Mesothelial cell of epicardium (in vitro differentiated cells): Measurements from ENCODE around the gene GRK3. TPM values are rescaled to one million over a fixed set of nuclear protein-coding genes. Genes with fewer than 3 reads are reported as not detected.
A peak's percentile ranks its signal among the peaks of the same experiment; 100 is the strongest.

Experiments
- DNase-seq, 2 experiments: peaks; one replicate each; pipeline ENCODE4 v3.0.0; 2021; ENCODE audit warnings: low spot score in 2 of 2; ENCODE audit not compliant: unreplicated experiment in 2 of 2
- H3K27ac Mint-ChIP-seq: 2 replicates; pipeline ENCODE4 v1.8.0; 2021; ENCODE audit warnings: mixed read lengths
- H3K27me3 Mint-ChIP-seq: 2 replicates; pipeline ENCODE4 v1.8.0; 2021; ENCODE audit warnings: low read depth, mixed read lengths
- H3K36me3 Mint-ChIP-seq: 2 replicates; pipeline ENCODE4 v1.8.0; 2021; ENCODE audit warnings: mixed read lengths
- H3K4me1 Mint-ChIP-seq: 2 replicates; pipeline ENCODE4 v1.8.0; 2021; ENCODE audit warnings: mixed read lengths
- H3K4me3 Mint-ChIP-seq: 2 replicates; pipeline ENCODE4 v1.8.0; 2021; ENCODE audit warnings: mild to moderate bottlenecking, moderate library complexity, mixed read lengths
- H3K9me3 Mint-ChIP-seq: 2 replicates; pipeline ENCODE4 v1.8.0; 2021; ENCODE audit warnings: mixed read lengths
- CTCF ChIP-seq: fragments of 200-600 bp; sonication (generic); IDR thresholded peaks from one replicate; pipeline ENCODE4 v1.5.0; 2021; ENCODE audit warnings: antibody characterized with exemption; ENCODE audit not compliant: unreplicated experiment
- total RNA-seq: library from RNA; stranded (reverse); gene quantifications from 3 replicates; pipeline ENCODE4 v1.2.1, GENCODE V29; 2021

GRK3 gene
- total RNA-seq, 1 donor from 2014 or later: 13.8 TPM

GRCh38 chr22:25689631-25690030 is 125.2 kb downstream of the GRK3 start:
- Mint-ChIP-seq H3K27me3 (no peaks in the 10 kb centered on the region), H3K4me3 (no peak overlapping the region), H3K36me3 (peaks cover 4% of the 10 kb centered on the region), H3K9me3 (no peaks in the 10 kb centered on the region), H3K27ac (no peak overlapping the region), H3K4me1 (peaks cover 32% of the 10 kb centered on the region)
- TF ChIP-seq CTCF: no peak
- no peak for DNase-seq

DNA sequence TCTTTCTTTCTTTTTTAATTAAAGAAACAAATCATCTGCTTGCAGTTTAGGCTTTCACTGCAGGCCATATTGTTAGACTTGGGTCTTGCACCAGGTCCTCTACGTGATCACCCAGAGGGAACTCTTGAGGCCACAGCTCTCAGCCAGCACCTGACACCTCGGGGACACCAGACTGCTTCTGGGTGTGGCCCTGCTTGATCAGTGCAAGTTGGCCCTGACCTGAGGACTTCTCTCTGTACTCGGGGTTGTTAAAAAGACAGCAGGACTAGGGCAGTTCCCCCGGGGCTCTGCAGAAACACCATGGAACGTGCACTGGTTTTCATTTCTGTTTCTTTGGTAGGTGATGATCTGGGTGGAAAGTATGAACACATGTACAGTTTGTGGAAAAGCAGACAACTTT is 126.3 kb downstream of the GRK3 start:
- Mint-ChIP-seq H3K36me3 (peaks cover 4% of the 10 kb centered on the region), H3K27ac (no peak overlapping the region), H3K4me1 (peaks cover 23% of the 10 kb centered on the region), H3K4me3 (no peak overlapping the region), H3K9me3 (no peaks in the 10 kb centered on the region), H3K27me3 (no peaks in the 10 kb centered on the region)
- DNase-seq: no peak
- no peak for TF ChIP-seq CTCF

DNA sequence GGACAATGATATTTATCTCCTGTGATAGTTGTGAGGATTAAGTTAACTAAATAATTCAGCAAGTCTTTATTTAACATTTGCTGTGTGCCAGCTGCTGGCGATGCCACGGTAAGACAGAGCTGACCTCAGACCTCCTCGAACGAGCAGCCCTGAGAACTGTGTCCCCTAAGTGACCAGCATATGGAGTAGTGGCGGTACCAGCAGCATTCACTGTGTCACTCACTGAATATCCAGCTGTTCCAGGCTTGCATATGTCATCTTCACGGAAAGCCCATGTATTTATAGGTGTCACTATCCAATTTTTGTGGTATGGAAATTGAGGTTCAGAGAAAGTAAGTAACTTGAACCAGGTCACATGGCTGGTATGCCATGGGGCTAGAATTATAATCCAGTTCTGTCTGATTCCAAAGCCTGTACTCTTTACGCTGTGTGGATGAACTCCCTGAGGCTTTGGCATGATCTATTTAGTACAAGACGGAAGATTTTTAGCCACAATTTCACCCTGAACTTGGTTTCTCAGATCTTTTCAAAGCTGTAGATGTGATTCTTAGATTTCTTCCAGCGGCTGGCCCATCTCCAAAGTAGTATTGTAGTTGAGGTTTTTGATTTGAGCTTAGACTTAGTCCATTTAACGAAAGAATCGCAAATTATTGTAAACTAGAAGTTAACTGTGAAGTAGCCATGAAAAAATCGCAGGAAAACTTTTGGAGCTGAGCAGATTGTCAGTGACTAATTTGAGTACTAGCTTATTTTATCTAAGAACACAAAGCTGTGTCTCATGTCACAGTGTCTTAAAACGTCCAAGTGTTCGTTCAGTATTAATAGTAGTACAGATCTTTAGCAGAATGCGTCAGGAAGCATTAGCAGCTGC is 128.2 kb downstream of the GRK3 start:
- no peak for DNase-seq
- peaks cover 5% of the 10 kb centered on the region for H3K36me3 Mint-ChIP-seq
- no peaks in the 10 kb centered on the region for H3K27me3 Mint-ChIP-seq
- H3K9me3 Mint-ChIP-seq: no peaks in the 10 kb centered on the region
- H3K4me1 Mint-ChIP-seq: peaks cover 27% of the 10 kb centered on the region
- H3K4me3 Mint-ChIP-seq: no peak overlapping the region
- no peak for TF ChIP-seq CTCF
- peak overlapping the region; percentile 48 for H3K27ac Mint-ChIP-seq

GRCh38 chr22:25693268-25693565 is 128.7 kb downstream of the GRK3 start:
- H3K9me3 Mint-ChIP-seq: no peaks in the 10 kb centered on the region
- no peak for DNase-seq

GRCh38 chr22:25694196-25694907 is 129.9 kb downstream of the GRK3 start:
- Mint-ChIP-seq H3K27me3 (no peaks in the 10 kb centered on the region), H3K4me3 (no peak overlapping the region), H3K27ac (no peak overlapping the region), H3K4me1 (peaks cover 28% of the 10 kb centered on the region), H3K9me3 (no peaks in the 10 kb centered on the region), H3K36me3 (peaks cover 5% of the 10 kb centered on the region)
- no peak for TF ChIP-seq CTCF
- DNase-seq: no peak

More at GRCh38 chr22:25693268-25693565, 128.7 kb downstream of the GRK3 start:
- no peaks in the 10 kb centered on the region for H3K27me3 Mint-ChIP-seq
- H3K4me1 Mint-ChIP-seq: peaks cover 28% of the 10 kb centered on the region
- no peak overlapping the region for H3K4me3 Mint-ChIP-seq
- H3K36me3 Mint-ChIP-seq: peaks cover 5% of the 10 kb centered on the region
- no peak overlapping the region for H3K27ac Mint-ChIP-seq
- no peak for TF ChIP-seq CTCF
